LNCaP clone FGC (cell line): ENCODE results near the gene RGS14.

Experiments
- DNase-seq: peaks from one replicate; pipeline ENCODE4 v3.0.0-alpha.2; 2011; ENCODE audit warnings: low read depth
- H3K4me3 ChIP-seq: 2 replicates; pipeline ENCODE4 v1.5.1; 2011; ENCODE audit warnings: mild to moderate bottlenecking, low read depth, low read length, control low read depth
- CTCF ChIP-seq: IDR thresholded peaks from 2 replicates; pipeline ENCODE4 v1.5.1; 2012; ENCODE audit warnings: mild to moderate bottlenecking; ENCODE audit not compliant: control insufficient read depth, insufficient read depth; ENCODE audit errors: extremely low read depth

Gene RGS14

GRCh38 chr5:177311723-177312648 is 45.7 kb upstream of the RGS14 start, which contains the start of gene MXD3:
TSS of gene MXD3 (minus strand) at chr5:177311898. CDS start at chr5:177311830, 68 bp downstream.
- TF ChIP-seq CTCF: no peak
- DNase-seq: peak; percentile 79
- H3K4me3 ChIP-seq: peak within 1 kb of the TSS; percentile 75

GRCh38 chr5:177312649-177313181 is 45.0 kb upstream of the RGS14 start:
- peak overlapping the region; percentile 75 for H3K4me3 ChIP-seq
- TF ChIP-seq CTCF: no peak
- no peak for DNase-seq

DNA sequence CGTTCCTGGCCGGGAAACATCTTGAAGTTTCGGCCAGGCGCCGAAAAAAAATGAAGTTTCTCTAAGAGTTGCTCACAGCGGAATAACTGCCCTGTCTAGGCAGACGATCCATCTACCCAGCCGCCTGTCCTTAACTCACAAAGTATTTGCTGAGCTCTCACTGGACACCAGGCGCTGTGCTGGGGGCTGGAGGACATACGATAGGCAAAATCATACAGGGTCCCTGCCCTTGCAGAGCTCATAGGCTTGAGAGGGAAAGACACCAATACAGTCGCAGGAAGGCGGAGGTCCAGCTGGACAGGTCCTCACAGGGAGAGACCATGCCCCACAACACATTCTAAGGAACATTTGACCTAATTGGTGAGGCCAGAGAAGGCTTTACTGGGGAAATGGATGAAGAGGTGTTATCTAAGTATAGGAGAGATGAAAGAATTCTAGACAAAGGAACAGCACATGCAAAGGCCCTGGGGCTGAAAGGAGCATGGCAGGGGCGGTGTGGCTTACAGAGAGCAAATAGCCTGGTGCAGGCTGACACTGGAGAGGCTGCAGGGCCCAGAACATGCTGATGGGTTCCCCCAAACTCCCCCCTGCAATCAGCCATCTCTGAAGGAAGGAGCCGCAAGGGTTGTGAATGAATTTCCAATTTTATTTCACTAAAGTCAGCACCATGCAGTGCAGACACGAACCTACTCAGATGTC is 44.0 kb upstream of the RGS14 start:
- no peak overlapping the region for H3K4me3 ChIP-seq
- TF ChIP-seq CTCF: no peak
- no peak for DNase-seq

- no peak overlapping the region for H3K4me3 ChIP-seq
- TF ChIP-seq CTCF: no peak
- no peak for DNase-seq
Measured at GRCh38 chr5:177314376-177315342, 43.1 kb upstream of the RGS14 start.

DNA sequence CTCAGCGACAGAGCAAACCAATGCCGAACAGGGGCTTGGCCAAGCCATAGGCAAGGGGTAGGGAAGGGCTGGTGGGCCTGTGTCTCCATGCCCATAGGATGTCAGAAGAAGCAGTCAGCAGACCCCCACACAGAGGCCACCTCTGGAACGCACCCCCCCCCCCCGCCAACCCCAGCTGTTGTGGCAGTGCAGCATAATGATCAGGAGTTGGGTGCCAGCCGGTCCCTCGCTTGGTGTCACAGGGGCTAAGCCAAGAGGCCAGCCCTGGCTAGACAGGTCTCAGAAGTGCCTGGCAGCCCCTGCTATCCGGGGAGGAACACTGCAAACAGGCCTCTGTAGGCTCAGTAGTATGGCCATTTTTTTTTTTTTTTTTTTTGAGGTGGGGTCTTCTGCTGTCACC is 42.3 kb upstream of the RGS14 start:
- no peak overlapping the region for H3K4me3 ChIP-seq
- DNase-seq: no peak
- no peak for TF ChIP-seq CTCF

DNA sequence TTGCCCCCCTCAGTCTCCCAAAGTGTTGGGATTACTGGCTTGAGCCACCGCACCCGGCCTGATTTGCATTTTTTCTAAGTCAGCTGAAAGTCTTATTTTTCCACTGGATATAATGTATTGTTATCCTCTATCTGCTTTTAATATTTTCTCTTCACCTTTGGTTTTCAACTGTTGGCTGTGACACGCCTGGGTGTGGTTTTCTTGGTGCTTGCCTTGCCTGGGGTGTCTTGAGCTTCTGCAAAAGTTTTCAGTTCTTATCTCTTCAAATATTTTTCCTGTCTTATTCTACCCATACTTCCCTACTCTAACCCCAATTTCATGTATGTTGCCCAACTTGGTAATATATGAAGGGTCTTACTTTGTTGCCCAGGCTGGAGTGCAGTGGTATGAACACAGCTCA is 41.7 kb upstream of the RGS14 start:
- H3K4me3 ChIP-seq: no peak overlapping the region
- no peak for TF ChIP-seq CTCF
- DNase-seq: no peak
